HepG2 (cell line): ENCODE results near the gene EGFLAM. TPM values are rescaled to one million over a fixed set of nuclear protein-coding genes. Genes with fewer than 3 reads are reported as not detected.

Experiments used
- BORCS8-MEF2B ChIP-seq: sonication (generic); formaldehyde crosslinking; IDR thresholded peaks from 2 replicates; pipeline ENCODE4 v1.8.0; 2022; ENCODE audit warnings: mild to moderate bottlenecking, missing genetic modification reagents
- GATAD2A ChIP-seq: IDR thresholded peaks from 2 replicates; pipeline ENCODE4 v1.6.1; 2016
- JUND ChIP-seq: sonication (generic); formaldehyde crosslinking; IDR thresholded peaks from 2 replicates; pipeline ENCODE4 v1.8.0; 2022; ENCODE audit warnings: mild to moderate bottlenecking, missing genetic modification reagents
- NONO ChIP-seq, 2 experiments: fragments of 450-650 bp in 1 of 2; sonication (generic) in 1 of 2; formaldehyde crosslinking in 1 of 2; IDR thresholded peaks in 1 of 2; conservative IDR thresholded peaks in 1 of 2; 2 replicates each; pipeline versions ENCODE4 v1.6.1 to v1.8.0; 2017 to 2022; ENCODE audit warnings: mild to moderate bottlenecking in 1 of 2, missing genetic modification reagents in 1 of 2, moderate library complexity in 1 of 2
- PHF5A ChIP-seq: IDR thresholded peaks from one replicate; pipeline ENCODE4 v1.6.1; 2018; ENCODE audit warnings: low read depth, missing genetic modification reagents; ENCODE audit not compliant: unreplicated experiment
- SMAD1 ChIP-seq: sonication (generic); formaldehyde crosslinking; IDR thresholded peaks from 2 replicates; pipeline ENCODE4 v1.4.0; 2020; ENCODE audit warnings: missing genetic modification reagents, low read depth, mild to moderate bottlenecking, borderline replicate concordance
- SOX6 ChIP-seq, 2 experiments: fragments of 450-650 bp in 1 of 2; sonication (generic) in 1 of 2; formaldehyde crosslinking in 1 of 2; IDR thresholded peaks; 2 replicates each; pipeline versions ENCODE4 v1.4.0 to v1.6.1; 2017 to 2020; ENCODE audit warnings: antibody characterized with exemption in 1 of 2, mild to moderate bottlenecking in 1 of 2, missing genetic modification reagents in 1 of 2
- XRCC5 ChIP-seq: fragments of 200-400 bp; formaldehyde crosslinking; optimal IDR thresholded peaks from 2 replicates; pipeline ENCODE3; 2017; ENCODE audit warnings: mild to moderate bottlenecking, low read length
- ZNF124 ChIP-seq: sonication (generic); formaldehyde crosslinking; IDR thresholded peaks from 2 replicates; pipeline ENCODE4 v1.4.0; 2020; ENCODE audit warnings: missing genetic modification reagents
- ZNF501 ChIP-seq: sonication (generic); formaldehyde crosslinking; IDR thresholded peaks from 2 replicates; pipeline ENCODE4 v1.5.1; 2020; ENCODE audit warnings: mild to moderate bottlenecking, moderate library complexity, missing genetic modification reagents
- polyA plus RNA-seq, 8 experiments: library from polyadenylated mRNA; depleted of rRNA in 3 of 8; stranded (reverse) in 7 of 8; unstranded in 1 of 8; fragments of >200 nt; fragmentation: Illumina TruSeq in 4 of 8; extraction: Trizol in 4 of 8; gene quantifications; 2 replicates each; pipeline versions ENCODE4 v1.2.1 to v1.2.3, GENCODE V29; 2011 to 2016; ENCODE audit warnings: low read depth in 4 of 8, missing spikeins in 1 of 8, mixed read lengths in 1 of 8; ENCODE audit not compliant: insufficient read depth in 1 of 8
- total RNA-seq, 5 experiments: library from RNA; depleted of rRNA; stranded (reverse); fragments of >200 nt; fragmentation: Illumina TruSeq; extraction: Trizol; gene quantifications; 2 replicates each; pipeline ENCODE4 v1.2.3, GENCODE V29; 2016; ENCODE audit warnings: low read depth in 1 of 5
- TF ChIP-seq, protein P1 (sequence below): IDR thresholded peaks from 2 replicates; pipeline ENCODE4 v1.6.1; 2016; ENCODE audit warnings: missing compliant biosample characterization, missing genetic modification reagents, borderline replicate concordance
- TF ChIP-seq, protein P2 (sequence below): sonication (generic); formaldehyde crosslinking; IDR thresholded peaks from 2 replicates; pipeline ENCODE4 v1.4.0; 2020; ENCODE audit warnings: missing genetic modification reagents
- TF ChIP-seq, protein P3 (sequence below), 2 experiments: sonication (generic) in 1 of 2; formaldehyde crosslinking in 1 of 2; IDR thresholded peaks; 2 replicates each; pipeline versions ENCODE4 v1.6.1 to v1.9.0; 2014 to 2022; ENCODE audit warnings: antibody characterized with exemption in 1 of 2, borderline replicate concordance in 1 of 2, inconsistent platforms in 1 of 2, low read depth in 1 of 2, missing genetic modification reagents in 1 of 2
- TF ChIP-seq, protein P4 (sequence below): sonication (generic); formaldehyde crosslinking; conservative IDR thresholded peaks from 2 replicates; pipeline ENCODE4 v1.8.1; 2023; ENCODE audit warnings: missing genetic modification reagents
- TF ChIP-seq, protein P5 (sequence below): IDR thresholded peaks from 2 replicates; pipeline ENCODE4 v1.6.1; 2018; ENCODE audit warnings: missing genetic modification reagents

The EGFLAM gene
- total and polyA plus RNA-seq, 2 of the 13 experiments (the other 11 are each of a cell fraction or from before 2014, with no cell fraction given): not detected

DNA sequence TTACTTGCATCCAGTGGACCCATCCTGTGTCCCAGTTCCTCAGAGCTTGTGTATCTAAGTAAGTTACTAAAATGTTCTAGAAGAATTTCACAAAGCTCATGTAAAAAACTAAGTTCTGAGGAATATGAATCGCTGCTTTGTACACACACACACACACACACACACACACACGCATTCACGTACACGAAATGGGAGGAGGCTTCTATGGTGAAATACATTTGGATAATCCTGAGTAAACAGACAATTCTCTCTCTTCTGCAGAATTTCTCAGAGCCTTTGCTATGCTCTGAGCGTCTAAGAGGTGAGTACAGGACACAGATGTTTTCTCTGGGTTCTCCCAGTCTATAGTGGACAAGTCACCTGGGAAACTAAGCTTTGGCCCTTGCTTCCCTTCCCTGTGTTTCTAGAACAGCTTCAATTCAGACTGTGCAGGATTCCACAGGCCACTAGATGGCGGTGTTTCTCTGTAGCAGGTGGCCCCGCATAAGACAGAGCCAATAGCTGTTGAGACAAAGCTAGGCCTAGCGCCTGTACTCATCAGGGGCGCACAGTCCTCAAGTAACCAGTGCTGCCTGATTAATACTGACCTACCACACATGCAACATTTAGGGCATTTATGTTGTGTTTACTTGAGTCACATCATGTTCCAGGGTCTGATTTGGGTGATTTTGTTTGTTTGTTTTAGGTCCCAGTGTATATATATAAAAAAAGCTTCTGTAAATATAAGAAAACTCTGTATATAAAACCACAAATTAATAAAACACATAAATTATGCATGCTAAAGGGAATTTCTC is 183.3 kb downstream of the EGFLAM start (continued):
- TF ChIP-seq, protein P1, sequence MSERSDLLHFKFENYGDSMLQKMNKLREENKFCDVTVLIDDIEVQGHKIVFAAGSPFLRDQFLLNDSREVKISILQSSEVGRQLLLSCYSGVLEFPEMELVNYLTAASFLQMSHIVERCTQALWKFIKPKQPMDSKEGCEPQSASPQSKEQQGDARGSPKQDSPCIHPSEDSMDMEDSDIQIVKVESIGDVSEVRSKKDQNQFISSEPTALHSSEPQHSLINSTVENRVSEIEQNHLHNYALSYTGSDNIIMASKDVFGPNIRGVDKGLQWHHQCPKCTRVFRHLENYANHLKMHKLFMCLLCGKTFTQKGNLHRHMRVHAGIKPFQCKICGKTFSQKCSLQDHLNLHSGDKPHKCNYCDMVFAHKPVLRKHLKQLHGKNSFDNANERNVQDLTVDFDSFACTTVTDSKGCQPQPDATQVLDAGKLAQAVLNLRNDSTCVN (CRISPR knock-in tag): 0 out of 2 replicates have a peak, but pooled peaks have one; percentile 27
- TF ChIP-seq SOX6 (IDR thresholded peaks at IDR 0.05): no peak
- peak; percentile 45 for TF ChIP-seq SOX6 (CRISPR knock-in tag; IDR thresholded peaks at IDR 0.05)
- TF ChIP-seq ZNF124 (CRISPR knock-in tag): 0 out of 2 replicates have a peak, but pooled peaks have one; percentile 30
- TF ChIP-seq, protein P2, sequence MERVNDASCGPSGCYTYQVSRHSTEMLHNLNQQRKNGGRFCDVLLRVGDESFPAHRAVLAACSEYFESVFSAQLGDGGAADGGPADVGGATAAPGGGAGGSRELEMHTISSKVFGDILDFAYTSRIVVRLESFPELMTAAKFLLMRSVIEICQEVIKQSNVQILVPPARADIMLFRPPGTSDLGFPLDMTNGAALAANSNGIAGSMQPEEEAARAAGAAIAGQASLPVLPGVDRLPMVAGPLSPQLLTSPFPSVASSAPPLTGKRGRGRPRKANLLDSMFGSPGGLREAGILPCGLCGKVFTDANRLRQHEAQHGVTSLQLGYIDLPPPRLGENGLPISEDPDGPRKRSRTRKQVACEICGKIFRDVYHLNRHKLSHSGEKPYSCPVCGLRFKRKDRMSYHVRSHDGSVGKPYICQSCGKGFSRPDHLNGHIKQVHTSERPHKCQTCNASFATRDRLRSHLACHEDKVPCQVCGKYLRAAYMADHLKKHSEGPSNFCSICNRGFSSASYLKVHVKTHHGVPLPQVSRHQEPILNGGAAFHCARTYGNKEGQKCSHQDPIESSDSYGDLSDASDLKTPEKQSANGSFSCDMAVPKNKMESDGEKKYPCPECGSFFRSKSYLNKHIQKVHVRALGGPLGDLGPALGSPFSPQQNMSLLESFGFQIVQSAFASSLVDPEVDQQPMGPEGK: 0 out of 2 replicates have a peak, but pooled peaks have one; percentile 10
- no peak for TF ChIP-seq SMAD1 (CRISPR knock-in tag)
- TF ChIP-seq, protein P3, sequence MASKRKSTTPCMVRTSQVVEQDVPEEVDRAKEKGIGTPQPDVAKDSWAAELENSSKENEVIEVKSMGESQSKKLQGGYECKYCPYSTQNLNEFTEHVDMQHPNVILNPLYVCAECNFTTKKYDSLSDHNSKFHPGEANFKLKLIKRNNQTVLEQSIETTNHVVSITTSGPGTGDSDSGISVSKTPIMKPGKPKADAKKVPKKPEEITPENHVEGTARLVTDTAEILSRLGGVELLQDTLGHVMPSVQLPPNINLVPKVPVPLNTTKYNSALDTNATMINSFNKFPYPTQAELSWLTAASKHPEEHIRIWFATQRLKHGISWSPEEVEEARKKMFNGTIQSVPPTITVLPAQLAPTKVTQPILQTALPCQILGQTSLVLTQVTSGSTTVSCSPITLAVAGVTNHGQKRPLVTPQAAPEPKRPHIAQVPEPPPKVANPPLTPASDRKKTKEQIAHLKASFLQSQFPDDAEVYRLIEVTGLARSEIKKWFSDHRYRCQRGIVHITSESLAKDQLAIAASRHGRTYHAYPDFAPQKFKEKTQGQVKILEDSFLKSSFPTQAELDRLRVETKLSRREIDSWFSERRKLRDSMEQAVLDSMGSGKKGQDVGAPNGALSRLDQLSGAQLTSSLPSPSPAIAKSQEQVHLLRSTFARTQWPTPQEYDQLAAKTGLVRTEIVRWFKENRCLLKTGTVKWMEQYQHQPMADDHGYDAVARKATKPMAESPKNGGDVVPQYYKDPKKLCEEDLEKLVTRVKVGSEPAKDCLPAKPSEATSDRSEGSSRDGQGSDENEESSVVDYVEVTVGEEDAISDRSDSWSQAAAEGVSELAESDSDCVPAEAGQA (IDR thresholded peaks at IDR 0.05; ENCODE audit: low read depth): no peak
- TF ChIP-seq, protein P3 (CRISPR knock-in tag; IDR thresholded peaks at IDR 0.05; ENCODE audit: borderline replicate concordance): no peak
- peak; percentile 49 for TF ChIP-seq GATAD2A (CRISPR knock-in tag)
- no peak for TF ChIP-seq NONO (IDR thresholded peaks at IDR 0.05)
- peak; percentile 52; the same call in 1 of the 2 replicates for TF ChIP-seq NONO (CRISPR knock-in tag; conservative IDR thresholded peaks at IDR 0.05)
- TF ChIP-seq ZNF501 (CRISPR knock-in tag): 0 out of 2 replicates have a peak, but pooled peaks have one; percentile 25
- no peak for TF ChIP-seq JUND (CRISPR knock-in tag)
- TF ChIP-seq PHF5A: peak; percentile 35
- TF ChIP-seq, protein P4, sequence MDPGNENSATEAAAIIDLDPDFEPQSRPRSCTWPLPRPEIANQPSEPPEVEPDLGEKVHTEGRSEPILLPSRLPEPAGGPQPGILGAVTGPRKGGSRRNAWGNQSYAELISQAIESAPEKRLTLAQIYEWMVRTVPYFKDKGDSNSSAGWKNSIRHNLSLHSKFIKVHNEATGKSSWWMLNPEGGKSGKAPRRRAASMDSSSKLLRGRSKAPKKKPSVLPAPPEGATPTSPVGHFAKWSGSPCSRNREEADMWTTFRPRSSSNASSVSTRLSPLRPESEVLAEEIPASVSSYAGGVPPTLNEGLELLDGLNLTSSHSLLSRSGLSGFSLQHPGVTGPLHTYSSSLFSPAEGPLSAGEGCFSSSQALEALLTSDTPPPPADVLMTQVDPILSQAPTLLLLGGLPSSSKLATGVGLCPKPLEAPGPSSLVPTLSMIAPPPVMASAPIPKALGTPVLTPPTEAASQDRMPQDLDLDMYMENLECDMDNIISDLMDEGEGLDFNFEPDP: no peak
- TF ChIP-seq, protein P5, sequence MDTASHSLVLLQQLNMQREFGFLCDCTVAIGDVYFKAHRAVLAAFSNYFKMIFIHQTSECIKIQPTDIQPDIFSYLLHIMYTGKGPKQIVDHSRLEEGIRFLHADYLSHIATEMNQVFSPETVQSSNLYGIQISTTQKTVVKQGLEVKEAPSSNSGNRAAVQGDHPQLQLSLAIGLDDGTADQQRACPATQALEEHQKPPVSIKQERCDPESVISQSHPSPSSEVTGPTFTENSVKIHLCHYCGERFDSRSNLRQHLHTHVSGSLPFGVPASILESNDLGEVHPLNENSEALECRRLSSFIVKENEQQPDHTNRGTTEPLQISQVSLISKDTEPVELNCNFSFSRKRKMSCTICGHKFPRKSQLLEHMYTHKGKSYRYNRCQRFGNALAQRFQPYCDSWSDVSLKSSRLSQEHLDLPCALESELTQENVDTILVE: 0 out of 2 replicates have a peak, but pooled peaks have one; percentile 19
- peak; percentile 71 for TF ChIP-seq XRCC5
- TF ChIP-seq BORCS8-MEF2B: peak; percentile 46; the same call in 1 of the 2 replicates
